DOHH2 (cell line): ENCODE measurements around the gene LIPA.

ENCODE experiments used
- EZH2phosphoT487 ChIP-seq: fragments of 200-600 bp; sonication (generic); IDR thresholded peaks from 2 replicates; pipeline ENCODE4 v1.6.1; 2017; ENCODE audit warnings: borderline replicate concordance, mild to moderate bottlenecking, antibody characterized with exemption, low read length, moderate library complexity, mixed read lengths
- TF ChIP-seq, protein P1 (sequence below): fragments of 200-600 bp; sonication (generic); IDR thresholded peaks from one replicate; pipeline ENCODE4 v1.5.1; 2014; ENCODE audit warnings: antibody characterized with exemption, mild to moderate bottlenecking, low read depth, low read length; ENCODE audit not compliant: poor library complexity, severe bottlenecking

DNA sequence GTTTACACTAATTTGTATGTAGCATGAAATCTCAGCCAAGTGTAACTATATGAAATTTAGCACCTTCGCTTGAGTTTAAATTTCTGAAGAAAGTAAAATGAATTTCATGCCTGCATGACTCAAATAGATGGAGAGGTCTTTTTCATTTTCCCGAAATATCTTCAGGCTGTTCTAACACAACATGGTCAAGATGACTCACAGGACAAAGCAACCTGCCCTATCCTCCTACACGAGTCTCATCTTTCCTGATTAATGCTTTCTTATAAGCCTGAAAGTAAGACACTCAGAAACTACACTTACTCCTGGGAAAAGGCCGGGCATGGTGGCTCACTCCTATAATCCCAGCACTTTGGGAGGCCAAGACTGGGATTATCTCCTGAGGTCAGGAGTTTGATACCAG lies 85.7 kb downstream of the LIPA start:
- TF ChIP-seq, protein P1, sequence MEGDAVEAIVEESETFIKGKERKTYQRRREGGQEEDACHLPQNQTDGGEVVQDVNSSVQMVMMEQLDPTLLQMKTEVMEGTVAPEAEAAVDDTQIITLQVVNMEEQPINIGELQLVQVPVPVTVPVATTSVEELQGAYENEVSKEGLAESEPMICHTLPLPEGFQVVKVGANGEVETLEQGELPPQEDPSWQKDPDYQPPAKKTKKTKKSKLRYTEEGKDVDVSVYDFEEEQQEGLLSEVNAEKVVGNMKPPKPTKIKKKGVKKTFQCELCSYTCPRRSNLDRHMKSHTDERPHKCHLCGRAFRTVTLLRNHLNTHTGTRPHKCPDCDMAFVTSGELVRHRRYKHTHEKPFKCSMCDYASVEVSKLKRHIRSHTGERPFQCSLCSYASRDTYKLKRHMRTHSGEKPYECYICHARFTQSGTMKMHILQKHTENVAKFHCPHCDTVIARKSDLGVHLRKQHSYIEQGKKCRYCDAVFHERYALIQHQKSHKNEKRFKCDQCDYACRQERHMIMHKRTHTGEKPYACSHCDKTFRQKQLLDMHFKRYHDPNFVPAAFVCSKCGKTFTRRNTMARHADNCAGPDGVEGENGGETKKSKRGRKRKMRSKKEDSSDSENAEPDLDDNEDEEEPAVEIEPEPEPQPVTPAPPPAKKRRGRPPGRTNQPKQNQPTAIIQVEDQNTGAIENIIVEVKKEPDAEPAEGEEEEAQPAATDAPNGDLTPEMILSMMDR, result no peak
- TF ChIP-seq EZH2phosphoT487, result no peak
